ENCODE results near the gene TEAD1. TPM values are rescaled to one million over a fixed set of nuclear protein-coding genes. Genes with fewer than 3 reads are reported as not detected.

Gene TEAD1
- total RNA-seq, 4 donors from 2014 or later: 46.1 to 175 (median 126) TPM

DNA sequence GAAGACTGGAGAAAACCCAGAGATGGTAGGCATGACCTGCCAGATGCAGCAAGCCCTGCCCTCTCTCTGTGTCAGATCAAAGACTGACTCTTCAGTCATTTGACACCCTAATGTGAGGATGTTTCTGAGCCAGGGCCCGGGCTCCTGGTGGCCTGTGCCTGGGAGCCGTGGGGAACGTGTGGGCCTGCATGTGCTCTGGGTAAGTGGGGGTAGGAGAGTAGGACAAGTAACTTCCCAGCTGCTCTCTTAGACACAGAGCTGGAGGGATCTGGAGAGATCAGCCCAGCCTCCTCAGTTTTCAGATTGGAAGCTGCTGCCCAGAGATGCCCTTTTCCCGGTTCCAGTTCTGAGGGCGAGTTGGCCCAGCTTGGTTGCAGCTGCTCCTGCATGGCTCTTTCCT lies 110.8 kb downstream of the TEAD1 start:
- no peak overlapping the region for H3K4me3 ChIP-seq
- no peaks in the 10 kb centered on the region for H3K9me3 ChIP-seq
- H3K27me3 ChIP-seq: no peaks in the 10 kb centered on the region
- intact Hi-C loops (cut with DNase I; ENCODE audit: low total_unique reads): no loop called here
- ATAC-seq (peak; percentile 80 to 88), DNase-seq (peak; percentile 59 to 87)
- peak in 1 of 2 donors; percentile 41 for TF ChIP-seq POLR2A (IDR thresholded peaks at IDR 0.05)
- TF ChIP-seq, protein P1, sequence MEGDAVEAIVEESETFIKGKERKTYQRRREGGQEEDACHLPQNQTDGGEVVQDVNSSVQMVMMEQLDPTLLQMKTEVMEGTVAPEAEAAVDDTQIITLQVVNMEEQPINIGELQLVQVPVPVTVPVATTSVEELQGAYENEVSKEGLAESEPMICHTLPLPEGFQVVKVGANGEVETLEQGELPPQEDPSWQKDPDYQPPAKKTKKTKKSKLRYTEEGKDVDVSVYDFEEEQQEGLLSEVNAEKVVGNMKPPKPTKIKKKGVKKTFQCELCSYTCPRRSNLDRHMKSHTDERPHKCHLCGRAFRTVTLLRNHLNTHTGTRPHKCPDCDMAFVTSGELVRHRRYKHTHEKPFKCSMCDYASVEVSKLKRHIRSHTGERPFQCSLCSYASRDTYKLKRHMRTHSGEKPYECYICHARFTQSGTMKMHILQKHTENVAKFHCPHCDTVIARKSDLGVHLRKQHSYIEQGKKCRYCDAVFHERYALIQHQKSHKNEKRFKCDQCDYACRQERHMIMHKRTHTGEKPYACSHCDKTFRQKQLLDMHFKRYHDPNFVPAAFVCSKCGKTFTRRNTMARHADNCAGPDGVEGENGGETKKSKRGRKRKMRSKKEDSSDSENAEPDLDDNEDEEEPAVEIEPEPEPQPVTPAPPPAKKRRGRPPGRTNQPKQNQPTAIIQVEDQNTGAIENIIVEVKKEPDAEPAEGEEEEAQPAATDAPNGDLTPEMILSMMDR (IDR thresholded peaks at IDR 0.05 in 4 of 5, conservative IDR thresholded peaks at IDR 0.05 in 1 of 5): no peak
- peaks cover 45 to 98% of the 10 kb centered on the region in 2 donors for H3K4me1 ChIP-seq
- no peaks in the 10 kb centered on the region for H3K36me3 ChIP-seq
- H3K27ac ChIP-seq: peak overlapping the region; percentile 74 to 95 (median 90)
- in situ Hi-C loops (cut with MboI; ENCODE audit: low sequenced_read_pairs in 4 of 4): no loop called here

DNA sequence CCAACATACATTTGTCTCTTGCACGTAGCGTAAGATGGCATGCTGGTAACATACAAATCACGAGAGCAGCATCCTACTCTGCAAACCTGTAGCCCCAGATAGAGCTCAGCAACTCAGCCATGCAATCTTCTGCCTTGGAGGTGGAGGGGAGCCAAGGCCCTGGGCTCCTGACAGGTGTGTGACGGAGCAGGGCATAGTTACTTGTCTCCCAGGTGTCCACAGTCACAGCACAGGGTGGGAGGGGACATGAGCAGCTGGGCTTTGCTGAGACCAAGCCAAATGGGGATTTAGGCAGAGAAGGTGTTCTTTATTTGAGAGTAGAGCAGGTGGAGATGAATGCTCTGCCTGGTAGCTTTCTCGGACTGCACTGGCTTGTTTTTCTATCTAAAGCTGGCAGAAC lies 111.7 kb downstream of the TEAD1 start:
- no peak overlapping the region for H3K4me3 ChIP-seq
- in situ Hi-C loops (cut with MboI; ENCODE audit: low sequenced_read_pairs in 4 of 4) (no loop called here), intact Hi-C loops (cut with DNase I; ENCODE audit: low total_unique reads) (no loop called here)
- no peaks in the 10 kb centered on the region for H3K9me3 ChIP-seq
- DNase-seq: peak in 1 of 2 donors; percentile 33
- ATAC-seq: no peak
- TF ChIP-seq, protein P1 (IDR thresholded peaks at IDR 0.05 in 4 of 5, conservative IDR thresholded peaks at IDR 0.05 in 1 of 5): no peak
- TF ChIP-seq POLR2A (IDR thresholded peaks at IDR 0.05): no peak
- H3K27ac ChIP-seq: peak overlapping the region; percentile 74 to 95 (median 90)
- peaks cover 46 to 94% of the 10 kb centered on the region in 2 donors for H3K4me1 ChIP-seq
- H3K27me3 ChIP-seq: no peaks in the 10 kb centered on the region
- H3K36me3 ChIP-seq: no peaks in the 10 kb centered on the region

DNA sequence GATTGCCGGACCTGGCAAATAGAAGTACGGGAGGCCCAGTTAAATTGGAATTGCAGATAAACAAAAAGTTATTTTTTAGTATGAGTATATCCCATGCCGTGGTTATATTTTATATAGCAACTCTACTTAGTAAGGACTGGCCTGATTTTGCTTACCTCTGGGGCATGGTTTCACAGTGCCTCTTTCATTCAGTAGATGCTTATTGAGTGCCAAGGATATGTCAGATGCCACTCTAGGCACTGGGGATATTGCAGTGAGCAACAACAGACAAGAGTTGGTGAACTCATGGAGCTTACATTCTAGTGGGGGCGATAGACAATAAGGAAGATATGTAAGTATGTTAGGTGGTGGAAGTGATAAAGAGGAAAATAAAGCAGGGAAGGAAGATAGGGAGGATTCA lies 112.2 kb downstream of the TEAD1 start:
- ATAC-seq: no peak
- DNase-seq: no peak
- TF ChIP-seq, protein P1 (IDR thresholded peaks at IDR 0.05 in 4 of 5, conservative IDR thresholded peaks at IDR 0.05 in 1 of 5): no peak
- TF ChIP-seq POLR2A (IDR thresholded peaks at IDR 0.05): no peak
- Histone ChIP-seq H3K9me3 (no peaks in the 10 kb centered on the region), H3K27me3 (no peaks in the 10 kb centered on the region), H3K4me3 (no peak overlapping the region), H3K36me3 (no peaks in the 10 kb centered on the region), H3K27ac (peak overlapping the region; percentile 74 to 95 (median 90)), H3K4me1 (peaks cover 46 to 89% of the 10 kb centered on the region in 2 donors)
- in situ Hi-C loops (cut with MboI; ENCODE audit: low sequenced_read_pairs in 4 of 4): no loop called here
- intact Hi-C loops (cut with DNase I; ENCODE audit: low total_unique reads): no loop called here

DNA sequence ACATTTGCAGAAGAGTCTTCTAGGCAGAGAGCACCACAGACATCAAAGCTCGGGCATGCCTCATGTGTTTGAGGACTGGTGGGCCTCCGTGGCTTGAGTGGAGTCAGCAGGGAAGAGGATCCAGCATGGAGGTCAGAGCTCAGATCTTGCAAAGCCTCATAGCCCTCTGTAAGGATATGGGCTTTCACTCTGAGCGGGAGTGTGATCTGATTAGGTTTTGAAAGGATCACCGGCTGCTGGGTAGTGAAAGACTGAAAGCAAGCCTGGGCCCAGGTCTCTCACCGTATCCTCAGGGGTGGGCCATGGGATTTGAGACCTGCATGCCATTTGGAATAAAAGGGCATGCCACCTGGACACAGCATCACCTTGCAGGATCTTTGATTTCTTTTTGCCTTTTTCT lies 112.7 kb downstream of the TEAD1 start:
- Histone ChIP-seq H3K36me3 (no peaks in the 10 kb centered on the region), H3K27ac (peak overlapping the region; percentile 74 to 95 (median 90)), H3K4me3 (no peak overlapping the region), H3K9me3 (no peaks in the 10 kb centered on the region), H3K4me1 (peaks cover 46 to 86% of the 10 kb centered on the region in 2 donors), H3K27me3 (no peaks in the 10 kb centered on the region)
- DNase-seq: no peak
- no peak for ATAC-seq
- intact Hi-C loops (cut with DNase I; ENCODE audit: low total_unique reads) (no loop called here), in situ Hi-C loops (cut with MboI; ENCODE audit: low sequenced_read_pairs in 4 of 4) (no loop called here)
- no peak for TF ChIP-seq POLR2A (IDR thresholded peaks at IDR 0.05)
- TF ChIP-seq, protein P1 (IDR thresholded peaks at IDR 0.05 in 4 of 5, conservative IDR thresholded peaks at IDR 0.05 in 1 of 5): no peak

DNA sequence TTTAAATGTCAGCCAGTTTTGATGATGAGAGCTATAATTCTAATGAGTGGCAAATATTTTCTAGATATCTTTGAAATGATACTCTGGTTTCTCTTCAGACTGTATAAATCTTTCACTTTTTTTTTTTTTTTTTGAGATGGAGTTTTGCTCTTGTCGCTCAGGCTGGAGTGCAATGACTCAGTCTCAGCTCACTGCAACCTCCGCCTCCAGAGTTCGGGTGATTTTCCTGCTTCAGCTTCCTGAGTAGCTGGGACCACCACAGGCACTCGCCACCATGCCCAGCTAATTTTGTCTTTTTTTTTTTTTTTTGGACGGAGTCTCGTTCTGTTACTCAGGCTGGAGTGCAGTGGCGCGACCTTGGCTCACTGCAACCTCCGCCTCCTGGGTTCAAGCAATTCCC lies 113.6 kb downstream of the TEAD1 start:
- DNase-seq (no peak), ATAC-seq (no peak)
- Histone ChIP-seq H3K9me3 (no peaks in the 10 kb centered on the region), H3K4me3 (no peak overlapping the region), H3K27ac (peak overlapping the region in 3 of 4 donors; percentile 87 to 95 (median 93)), H3K4me1 (peaks cover 46 to 83% of the 10 kb centered on the region in 2 donors), H3K27me3 (no peaks in the 10 kb centered on the region), H3K36me3 (no peaks in the 10 kb centered on the region)
- intact Hi-C loops (cut with DNase I; ENCODE audit: low total_unique reads) (no loop called here), in situ Hi-C loops (cut with MboI; ENCODE audit: low sequenced_read_pairs in 4 of 4) (no loop called here)
- TF ChIP-seq, protein P1 (IDR thresholded peaks at IDR 0.05 in 4 of 5, conservative IDR thresholded peaks at IDR 0.05 in 1 of 5): no peak
- TF ChIP-seq POLR2A (IDR thresholded peaks at IDR 0.05): no peak

All from gastrocnemius medialis (tissue), 4 donors.